H4 (cell line): ENCODE results near the gene MCMBP. TPM values are rescaled to one million over a fixed set of nuclear protein-coding genes. Genes with fewer than 3 reads are reported as not detected.
A peak's percentile ranks its signal among the peaks of the same experiment; 100 is the strongest.
"Not testable (repeated sequence)": the region's sequence is repeated elsewhere in the genome, so short reads cannot be mapped to it uniquely, and the experiment has no call there.

Experiments
- DNase-seq: peaks from one replicate; pipeline ENCODE4 v3.0.0-alpha.2; 2015; ENCODE audit warnings: low spot score
- total RNA-seq: library from RNA; depleted of rRNA; stranded (reverse); fragments of >200 nt; shearing (Covaris generic); gene quantifications from 2 replicates; pipeline ENCODE4 v1.2.3, GENCODE V29; 2014

The MCMBP gene
- total RNA-seq, 1 experiment from 2014 or later: 77.3 TPM

- peak; percentile 68 for DNase-seq
These were observed 428 bp upstream of the MCMBP start for GRCh38 chr10:119872860-119873681.

DNA sequence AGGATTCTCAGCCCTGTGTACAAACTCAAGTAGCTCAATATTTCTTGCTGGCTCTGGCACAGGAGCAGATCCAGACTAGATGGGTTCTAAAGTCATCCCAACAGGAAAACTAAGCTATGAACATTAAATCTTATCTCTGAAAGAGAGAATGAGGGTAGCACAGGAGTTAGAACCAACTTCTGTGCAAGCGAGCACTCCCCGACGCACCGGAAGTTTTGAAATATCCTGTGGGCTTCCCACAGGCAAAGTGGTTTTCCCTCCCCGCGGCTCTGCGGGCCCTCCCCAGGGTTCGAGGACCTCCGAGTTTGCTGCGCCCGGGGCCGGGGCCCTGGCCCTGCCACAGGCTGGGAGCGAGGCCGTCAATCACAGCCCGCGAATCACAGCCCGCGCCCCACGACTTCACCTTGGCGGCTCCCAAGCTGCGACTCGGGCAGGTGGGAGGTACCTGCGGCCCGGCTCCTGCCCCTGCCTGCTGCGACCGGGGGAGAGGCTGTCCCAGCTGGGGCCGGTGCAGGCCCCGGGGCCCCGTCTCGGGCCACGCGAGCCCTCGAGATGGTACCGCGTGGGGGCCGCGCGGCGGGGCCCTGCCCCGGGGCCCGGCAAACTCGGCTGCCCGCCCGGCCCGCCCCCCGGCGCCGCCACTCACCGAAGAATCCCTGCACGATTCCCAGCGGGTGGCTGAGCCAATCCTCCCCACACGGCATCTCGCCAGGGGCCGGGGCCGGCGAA, 598 bp downstream of the MCMBP start:
- peak; percentile 6 for DNase-seq

GRCh38 chr10:119869398-119869797, 3.2 kb downstream of the MCMBP start:
- DNase-seq: not testable (repeated sequence)

- no peak for DNase-seq
These were observed 5.3 kb downstream of the MCMBP start for GRCh38 chr10:119867317-119867716.

DNA sequence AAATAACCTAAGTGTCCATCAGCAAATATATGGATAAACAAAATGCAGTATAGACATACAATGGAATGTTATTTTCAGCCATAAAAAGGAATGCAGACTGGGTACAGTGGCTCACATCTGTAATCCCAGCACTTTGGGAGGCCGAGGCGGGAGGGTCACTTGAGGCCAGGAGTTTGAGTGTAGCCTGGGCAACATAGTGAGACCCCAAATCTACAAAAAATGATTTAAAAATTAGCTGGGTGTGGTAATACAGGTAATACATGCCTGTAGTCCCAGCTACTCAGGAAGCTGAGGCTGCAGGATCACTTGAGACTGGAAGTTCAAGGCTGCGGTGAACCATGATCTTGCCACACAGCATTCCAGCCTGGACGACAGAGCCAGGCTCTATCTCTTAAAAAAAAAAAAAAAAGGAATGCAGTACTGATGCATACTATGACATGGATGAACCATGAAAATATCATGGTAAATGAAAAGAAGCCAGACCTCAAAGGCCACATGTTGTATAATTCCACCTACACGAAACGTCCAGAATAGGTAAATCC, 6.9 kb downstream of the MCMBP start:
- DNase-seq: no peak

- no peak for DNase-seq
These were observed 8.6 kb downstream of the MCMBP start for GRCh38 chr10:119863951-119864565.

DNA sequence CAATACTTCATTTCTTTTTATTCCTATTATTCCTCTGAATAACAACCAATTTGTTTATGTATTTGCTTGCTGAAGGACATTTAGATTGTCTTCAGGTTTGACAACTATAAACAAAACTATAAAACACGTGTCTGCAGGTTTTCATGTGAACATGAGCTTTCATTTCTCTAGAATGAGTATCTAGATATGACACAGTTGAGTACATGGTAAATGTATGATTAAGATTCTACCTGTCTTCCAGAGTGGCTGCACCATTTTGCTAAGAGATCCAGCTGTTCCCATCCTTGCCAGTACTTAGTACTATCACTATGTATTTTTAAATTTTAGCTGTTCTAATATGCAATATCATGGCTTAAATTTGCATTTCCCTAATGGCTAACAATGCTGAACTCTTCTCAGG, 10.1 kb downstream of the MCMBP start:
- DNase-seq: no peak

- no peak for DNase-seq
These were observed 11.6 kb downstream of the MCMBP start for GRCh38 chr10:119860866-119861607.

DNA sequence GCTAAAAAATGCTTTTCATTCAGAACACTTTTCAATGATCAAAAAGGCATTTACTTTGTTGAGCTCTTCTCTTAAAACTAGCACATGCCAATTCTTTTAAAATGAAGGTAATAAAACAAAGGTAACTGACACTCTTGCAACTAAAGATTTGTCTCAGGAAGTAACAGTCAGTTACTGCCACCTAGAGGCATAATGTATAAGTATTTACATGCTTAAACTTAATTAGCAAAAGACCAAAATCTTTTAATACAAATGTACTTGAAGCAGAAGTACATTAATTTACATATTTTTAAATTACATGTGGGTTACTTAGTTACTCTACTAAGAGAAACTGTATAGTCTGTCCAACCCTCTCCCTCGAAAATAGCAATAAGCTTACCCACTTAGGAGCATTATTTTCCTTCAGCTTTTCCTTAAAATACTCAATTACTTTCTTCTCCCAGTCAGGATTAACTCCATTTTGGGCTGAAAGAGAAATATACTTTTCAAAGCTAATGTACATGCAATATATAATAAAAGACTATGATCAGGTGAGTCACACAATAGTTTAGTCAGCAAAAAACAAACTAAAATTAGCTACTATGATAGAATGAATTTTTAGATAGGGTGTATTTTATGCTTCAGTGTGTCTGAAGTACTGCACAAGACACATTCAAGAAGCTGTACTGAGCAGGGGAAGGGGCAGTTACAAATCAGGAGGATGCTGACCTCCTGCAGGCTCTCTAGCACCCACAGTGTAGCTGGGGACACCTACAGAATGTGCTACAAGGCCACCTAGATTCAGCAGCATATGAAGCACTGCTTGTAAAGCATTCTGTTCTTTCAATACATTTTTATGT, 13.0 kb downstream of the MCMBP start:
- peak; percentile 50 for DNase-seq

DNA sequence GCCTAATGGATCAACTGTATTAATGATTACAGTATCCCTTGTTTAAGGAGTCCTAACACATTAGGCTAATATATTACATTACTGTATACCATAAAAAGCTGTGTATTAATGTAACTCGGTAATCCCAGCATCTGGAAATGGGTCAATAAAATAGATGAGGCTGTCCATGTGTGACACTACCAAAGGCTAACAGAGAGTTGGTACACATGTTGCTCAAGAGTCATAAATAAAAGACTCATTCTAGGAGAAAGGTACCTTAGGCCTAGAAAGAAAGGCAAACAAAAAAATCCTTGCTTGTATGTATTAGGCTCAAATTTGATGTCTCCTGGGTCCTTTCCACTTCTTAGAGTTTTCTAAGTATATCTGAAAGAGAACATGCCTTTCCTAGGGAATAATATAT, 14.6 kb downstream of the MCMBP start:
- DNase-seq: no peak

DNA sequence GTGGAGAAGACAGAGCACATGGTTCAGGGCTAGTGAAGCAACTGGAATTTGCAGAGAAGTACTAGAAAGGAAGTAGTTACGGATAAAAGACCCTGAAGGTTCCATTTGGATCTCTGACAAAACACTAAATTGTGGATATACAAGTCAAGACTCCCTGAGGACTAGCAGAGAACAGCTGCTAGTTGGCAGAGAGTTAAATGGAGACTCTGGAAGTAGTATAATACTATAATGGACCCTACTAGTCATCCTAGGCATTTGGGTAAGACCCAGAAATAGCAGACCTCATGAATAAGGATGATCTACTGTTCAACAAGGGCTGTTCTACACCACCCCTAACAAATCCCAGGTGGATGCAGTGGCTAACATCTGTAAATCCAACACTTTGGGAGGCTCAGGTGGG, 19.1 kb downstream of the MCMBP start:
- no peak for DNase-seq

DNA sequence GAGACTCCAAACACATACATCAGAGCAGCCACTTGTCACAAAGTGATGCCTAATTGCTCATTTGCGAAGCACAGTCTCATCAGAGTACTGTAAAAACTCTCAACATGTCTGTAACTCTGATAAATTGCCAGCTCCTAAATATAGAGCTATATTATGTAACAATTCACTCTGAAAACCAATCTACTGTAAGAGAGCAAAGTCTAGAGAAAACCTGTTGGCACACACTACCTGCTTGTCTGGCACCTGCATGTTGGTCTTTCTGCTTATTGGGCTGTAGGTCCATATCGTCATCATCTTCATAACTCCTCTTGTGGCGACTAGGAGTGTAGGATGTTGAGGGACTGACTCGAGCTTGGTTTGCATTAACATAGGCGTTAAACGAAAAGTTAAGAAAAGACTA, 19.8 kb downstream of the MCMBP start:
- DNase-seq: no peak

- DNase-seq: no peak
These were observed 20.4 kb downstream of the MCMBP start for GRCh38 chr10:119852277-119852676.

GRCh38 chr10:119849944-119850343, 22.7 kb downstream of the MCMBP start:
- DNase-seq: no peak

DNA sequence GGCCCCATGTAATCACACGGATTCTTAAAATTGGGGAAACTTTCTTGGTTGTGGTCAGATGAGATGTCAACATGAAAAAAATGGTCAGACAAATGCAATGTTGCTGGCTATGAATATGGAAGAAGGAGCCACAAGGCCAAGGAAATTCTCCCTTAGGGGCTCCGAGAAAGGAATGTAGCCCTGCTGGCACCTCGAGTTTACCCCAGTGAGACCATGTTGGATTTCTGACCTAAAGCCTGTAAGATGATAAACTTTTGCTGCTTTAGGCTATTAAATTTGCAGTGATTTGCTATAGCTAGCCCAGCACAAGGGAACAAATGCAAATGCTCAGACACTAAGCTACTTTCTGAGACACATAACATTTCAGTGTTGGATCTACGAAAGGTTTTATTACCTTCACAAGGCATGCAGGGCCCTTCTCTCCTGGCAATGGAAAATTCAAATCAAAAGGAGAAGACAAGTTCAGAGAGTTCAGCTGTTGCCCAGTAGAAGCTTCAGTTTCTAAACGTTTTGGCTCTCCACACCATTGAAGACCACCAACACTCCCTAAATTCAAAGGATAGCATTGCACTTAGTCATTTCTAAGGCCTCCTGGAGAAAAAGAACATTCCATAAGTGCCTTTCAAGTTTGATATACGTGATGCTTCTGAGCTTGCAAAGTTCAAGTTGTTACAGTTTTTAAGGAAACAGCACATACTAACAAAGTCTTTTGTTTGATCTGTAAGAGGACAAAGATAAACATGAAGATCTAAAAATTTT, 23.4 kb downstream of the MCMBP start:
- DNase-seq: no peak

GRCh38 chr10:119845656-119846055, 27.0 kb downstream of the MCMBP start:
- no peak for DNase-seq

GRCh38 chr10:119834188-119834587, 38.5 kb downstream of the MCMBP start:
- no peak for DNase-seq

- no peak for DNase-seq
These were observed 39.7 kb downstream of the MCMBP start for GRCh38 chr10:119832951-119833350.

DNA sequence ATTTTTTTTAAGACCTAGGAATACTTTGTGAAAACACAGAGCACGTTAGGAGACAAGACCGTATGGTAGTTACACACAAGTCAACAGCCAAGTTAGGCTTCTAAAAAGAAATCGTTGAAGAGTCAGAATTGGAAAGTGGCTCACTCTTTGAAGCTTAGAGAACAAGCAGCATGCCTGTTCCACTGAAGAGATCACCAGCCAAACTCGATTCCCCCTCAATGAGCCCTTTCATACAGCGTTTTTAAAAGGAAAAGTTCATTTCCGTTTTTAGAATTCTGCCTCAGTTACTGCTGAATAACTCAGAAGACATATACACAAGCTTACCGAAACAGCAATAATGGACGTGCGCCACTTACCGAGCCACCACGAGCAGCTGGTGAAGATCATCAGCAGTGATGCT, 41.0 kb downstream of the MCMBP start:
- DNase-seq: no peak

- DNase-seq: no peak
These were observed 41.8 kb downstream of the MCMBP start for GRCh38 chr10:119830851-119831250.
